ENCODE measurements around the gene DNAAF2.
"Not testable (repeated sequence)": the region's sequence is repeated elsewhere in the genome, so short reads cannot be mapped to it uniquely, and the experiment has no call there.

DNAAF2 gene

DNA sequence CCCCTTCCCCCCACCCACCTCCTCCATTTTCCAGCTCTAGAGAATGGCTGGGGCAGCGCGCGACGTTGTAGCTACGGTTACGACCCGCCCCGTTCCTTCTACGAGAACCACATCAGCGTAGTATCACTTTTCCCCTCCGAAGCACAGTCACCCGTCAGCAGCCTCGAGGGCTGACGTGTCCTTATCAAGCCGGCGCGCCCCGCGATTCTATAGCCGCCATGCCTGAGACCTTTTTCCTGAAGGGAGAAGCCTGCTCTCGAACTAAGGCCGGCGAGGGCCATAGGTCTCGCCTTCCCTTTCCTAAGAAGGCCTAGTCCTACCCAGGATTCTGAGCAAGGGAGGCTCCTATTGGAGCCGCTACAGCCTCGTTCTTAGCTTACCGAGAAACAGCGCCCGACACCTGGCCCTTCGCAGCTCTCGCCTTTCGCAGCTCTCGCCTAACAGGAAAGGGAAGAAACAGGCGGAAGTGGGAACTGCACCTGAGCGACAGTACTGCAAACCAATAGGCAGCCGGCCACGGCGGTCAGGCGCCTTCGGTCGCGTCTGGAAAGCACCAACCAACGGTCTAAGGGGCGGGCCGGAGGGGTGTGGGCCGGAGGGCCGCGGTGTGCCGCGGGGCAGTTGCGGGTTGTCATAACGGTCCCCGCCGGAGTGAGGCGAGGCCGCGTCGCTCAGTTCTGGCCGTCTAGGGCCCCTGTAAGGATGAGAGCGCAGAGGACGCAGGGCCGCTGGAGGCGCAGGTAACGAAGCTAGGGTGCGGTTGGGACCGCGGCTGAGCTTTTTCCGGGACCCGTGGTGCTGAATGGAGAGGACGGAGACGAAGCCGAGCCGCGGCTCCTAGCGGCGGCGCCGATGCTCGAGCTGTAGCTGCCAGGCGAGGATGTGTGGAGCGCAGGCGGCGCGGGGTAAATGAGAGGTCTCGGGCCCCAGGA, 14.6 kb downstream of the DNAAF2 start, which contains the start of the genes MGAT2 and RPL36AL:
TSS of gene MGAT2 (plus strand) at position 618 of the 932 bp plus-strand sequence. CDS start 470 bp downstream, outside the sequence.
TSS of gene RPL36AL (minus strand) at position 445 of the 932 bp plus-strand sequence. CDS start 1,522 bp downstream, outside the sequence.
- intact Hi-C loops (cut with DNase I; ENCODE audit: low total_unique reads) = no loop called here

GRCh38 chr14:49619730-49620129, 15.3 kb downstream of the DNAAF2 start:
- Histone ChIP-seq H3K4me1 (peaks cover 0 to 50% (median 22%) of the 10 kb centered on the region in 4 donors), H3K9me3 (no peaks in the 10 kb centered on the region), H3K27me3 (no peaks in the 10 kb centered on the region), H3K36me3 (peaks cover 18 to 31% (median 19%) of the 10 kb centered on the region in 3 donors), H3K4me3 (peak overlapping the region; percentile 83 to 98), H3K27ac (peak overlapping the region; percentile 90 to 95)
- no peak for TF ChIP-seq CTCF (IDR thresholded peaks at IDR 0.05)
- DNase-seq = no peak
- intact Hi-C loops (cut with DNase I; ENCODE audit: low total_unique reads) = no loop called here

More for the DNA sequence above, 14.6 kb downstream of the DNAAF2 start, which contains the start of the genes MGAT2 and RPL36AL:
- H3K36me3 ChIP-seq = peaks cover 18 to 29% (median 21%) of the 10 kb centered on the region in 3 donors
- peak within 1 kb of the TSS; percentile 83 to 98 for H3K4me3 ChIP-seq
- DNase-seq = peak; percentile 97 to 99
- TF ChIP-seq CTCF (IDR thresholded peaks at IDR 0.05) = peak; percentile 7 to 45
- no peaks in the 10 kb centered on the region for H3K27me3 ChIP-seq
- H3K27ac ChIP-seq = peak within 1 kb of the TSS; percentile 90 to 95
- H3K4me1 ChIP-seq = peaks cover 0 to 50% (median 22%) of the 10 kb centered on the region in 4 donors
- no peaks in the 10 kb centered on the region for H3K9me3 ChIP-seq

GRCh38 chr14:49619273-49619672, 15.8 kb downstream of the DNAAF2 start:
- Histone ChIP-seq H3K36me3 (peaks cover 18 to 31% (median 19%) of the 10 kb centered on the region in 3 donors), H3K4me1 (peaks cover 0 to 47% (median 22%) of the 10 kb centered on the region in 4 donors), H3K4me3 (peak overlapping the region; percentile 83 to 98), H3K27ac (peak overlapping the region; percentile 90 to 95)
- DNase-seq; H3K27me3 ChIP-seq; intact Hi-C loops (cut with DNase I; ENCODE audit: low total_unique reads); H3K9me3 ChIP-seq: not testable (repeated sequence)

DNA sequence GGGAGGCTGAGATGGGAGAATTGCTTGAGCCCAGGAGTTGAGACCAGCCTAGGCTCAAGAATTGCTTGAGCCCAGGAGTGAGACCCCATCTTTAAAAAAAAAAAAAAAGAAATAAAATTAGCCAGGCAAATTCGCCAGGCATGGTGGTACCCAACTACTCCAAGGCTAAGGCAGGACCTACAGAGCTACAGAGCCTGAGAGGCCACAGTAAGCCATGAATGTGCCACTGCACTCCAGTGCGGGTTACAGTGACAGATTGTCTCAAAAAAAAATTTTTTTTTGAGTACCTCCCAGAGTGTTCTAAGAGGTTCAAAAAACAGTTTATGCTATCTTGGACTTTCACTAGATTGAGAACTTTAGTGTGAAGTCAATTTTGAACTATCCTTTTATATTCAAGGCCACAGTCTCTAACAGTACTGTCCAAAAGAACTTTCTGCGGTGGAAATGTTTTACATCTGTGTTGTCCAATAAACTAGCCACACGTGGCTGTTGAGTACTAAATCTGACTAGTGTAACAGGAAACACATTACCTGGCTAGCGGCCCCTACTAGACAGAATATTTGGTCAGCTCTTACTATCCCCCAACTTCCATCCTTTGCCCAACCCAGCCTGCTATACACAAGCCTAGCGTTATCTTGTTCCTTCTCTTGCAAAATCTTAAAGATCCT, 17.1 kb downstream of the DNAAF2 start:
- Histone ChIP-seq H3K4me3 (no peak overlapping the region), H3K4me1 (peaks cover 0 to 34% (median 17%) of the 10 kb centered on the region in 4 donors), H3K9me3 (no peaks in the 10 kb centered on the region), H3K36me3 (peaks cover 18 to 31% (median 19%) of the 10 kb centered on the region in 3 donors), H3K27me3 (no peaks in the 10 kb centered on the region), H3K27ac (no peak overlapping the region)
- no peak for DNase-seq
- TF ChIP-seq CTCF (IDR thresholded peaks at IDR 0.05) = no peak
- intact Hi-C loops (cut with DNase I; ENCODE audit: low total_unique reads) = no loop called here

GRCh38 chr14:49615776-49616175, 19.3 kb downstream of the DNAAF2 start:
- no peaks in the 10 kb centered on the region for H3K9me3 ChIP-seq

More at GRCh38 chr14:49615776-49616175, 19.3 kb downstream of the DNAAF2 start:
- H3K4me3 ChIP-seq = no peak overlapping the region
- H3K4me1 ChIP-seq = peaks cover 0 to 15% (median 7%) of the 10 kb centered on the region in 4 donors
- no peaks in the 10 kb centered on the region for H3K27me3 ChIP-seq
- H3K27ac ChIP-seq = no peak overlapping the region
- no peak for TF ChIP-seq CTCF (IDR thresholded peaks at IDR 0.05)
- peaks cover 18 to 31% (median 19%) of the 10 kb centered on the region in 3 donors for H3K36me3 ChIP-seq
- no peak for DNase-seq
- intact Hi-C loops (cut with DNase I; ENCODE audit: low total_unique reads) = no loop called here

Data from tibial artery (tissue), 4 donors.